IMR-90 (cell line): ENCODE data around the gene BCAP31. TPM values are rescaled to one million over a fixed set of nuclear protein-coding genes. Genes with fewer than 3 reads are reported as not detected.

Source experiments
- ATAC-seq: fragments of 200-7000 bp; cut with Tn5 transposase; 2 replicates; pipeline ENCODE4 v1.9.1; 2020; ENCODE audit warnings: low read depth, mild to moderate bottlenecking, moderate library complexity
- BruUV-seq: library from RNA; stranded (reverse); fragments of 400-500 nt; replicated peaks from 2 replicates; lab custom pipeline; 2021; lab: Mats Ljungman, UMichigan
- CTCF ChIA-PET: fragments of 300-600 bp; formaldehyde crosslinking; extraction: SDS; loops from one replicate; lab custom pipeline; 2021; ENCODE audit warnings: antibody characterized with exemption; lab: Yijun Ruan, JAX
- POLR2A ChIA-PET: fragments of 300-600 bp; sonication (Branson Sonifier 250); formaldehyde crosslinking; loops from one replicate; lab custom pipeline; 2022; ENCODE audit warnings: antibody characterized with exemption; ENCODE audit not compliant: unreplicated experiment; lab: Charles Lee
- DNase-seq: peaks from one replicate; pipeline ENCODE4 v3.0.0; 2013
- H2AFZ ChIP-seq: replicated peaks from 2 replicates; pipeline ENCODE3; 2013; ENCODE audit warnings: low read length, mild to moderate bottlenecking; ENCODE audit not compliant: poor library complexity
- H2AK5ac ChIP-seq: 2 replicates; pipeline ENCODE4 v1.6.1; 2013; ENCODE audit warnings: low read depth, low read length, inconsistent platforms
- H2AK9ac ChIP-seq: replicated peaks from 2 replicates; pipeline ENCODE3; 2013; ENCODE audit warnings: mild to moderate bottlenecking, low read depth, low read length, moderate library complexity; ENCODE audit not compliant: poor library complexity
- H2BK120ac ChIP-seq: 2 replicates; pipeline ENCODE4 v1.6.1; 2013; ENCODE audit warnings: low read depth, low read length, inconsistent platforms
- H2BK15ac ChIP-seq: 3 replicates; pipeline ENCODE4 v1.6.1; 2013; ENCODE audit warnings: low read depth, low read length, inconsistent platforms
- H2BK20ac ChIP-seq: 2 replicates; pipeline ENCODE4 v1.6.1; 2013; ENCODE audit warnings: low read depth, mild to moderate bottlenecking, inconsistent platforms, low read length, moderate library complexity
- H2BK5ac ChIP-seq: 2 replicates; pipeline ENCODE4 v1.6.1; 2013; ENCODE audit warnings: mild to moderate bottlenecking, low read depth, low read length, inconsistent platforms; ENCODE audit not compliant: poor library complexity, severe bottlenecking
- H3K14ac ChIP-seq: replicated peaks from 2 replicates; pipeline ENCODE4 v1.6.1; 2013; ENCODE audit warnings: low read depth, low read length, inconsistent platforms
- H3K18ac ChIP-seq: 2 replicates; pipeline ENCODE4 v1.6.1; 2013; ENCODE audit warnings: low read depth, low read length, control low read depth
- H3K23ac ChIP-seq: 2 replicates; pipeline ENCODE4 v1.6.1; 2013; ENCODE audit warnings: low read depth, low read length, inconsistent platforms
- H3K27ac ChIP-seq: 2 replicates; pipeline ENCODE4 v1.5.1; 2013; ENCODE audit warnings: mild to moderate bottlenecking, control low read depth, low read length; ENCODE audit not compliant: insufficient read depth
- H3K27me3 ChIP-seq: 2 replicates; pipeline ENCODE4 v1.6.1; 2013; ENCODE audit warnings: low read length; ENCODE audit not compliant: control insufficient read depth, insufficient read depth
- H3K36me3 ChIP-seq: 2 replicates; pipeline ENCODE4 v1.6.1; 2013; ENCODE audit warnings: low read length, mixed read lengths; ENCODE audit not compliant: control insufficient read depth, insufficient read depth
- H3K4ac ChIP-seq: 2 replicates; pipeline ENCODE4 v1.6.1; 2013; ENCODE audit warnings: low read depth, low read length, inconsistent platforms
- H3K4me1 ChIP-seq: 2 replicates; pipeline ENCODE4 v1.6.1; 2013; ENCODE audit warnings: low read length, mixed read lengths; ENCODE audit not compliant: control insufficient read depth, insufficient read depth
- H3K4me2 ChIP-seq: 2 replicates; pipeline ENCODE4 v1.6.1; 2013; ENCODE audit warnings: low read depth, mild to moderate bottlenecking, control low read depth, low read length, moderate library complexity
- H3K4me3 ChIP-seq: 2 replicates; pipeline ENCODE4 v1.5.1; 2013; ENCODE audit warnings: low read depth, mild to moderate bottlenecking, control low read depth, low read length, moderate library complexity; ENCODE audit not compliant: insufficient read depth
- H3K56ac ChIP-seq: 2 replicates; pipeline ENCODE4 v1.6.1; 2013; ENCODE audit warnings: low read length, inconsistent platforms; ENCODE audit not compliant: insufficient read depth; ENCODE audit errors: extremely low read depth
- H3K79me1 ChIP-seq, 2 experiments: 2 replicates each; pipeline ENCODE4 v1.6.1; 2013; ENCODE audit warnings: low read length in 2 of 2, inconsistent platforms in 1 of 2, low read depth in 1 of 2
- H3K9ac ChIP-seq: 2 replicates; pipeline ENCODE4 v1.6.1; 2013; ENCODE audit warnings: low read depth, low read length, control low read depth
- H3K9me1 ChIP-seq: 2 replicates; pipeline ENCODE4 v1.6.1; 2013; ENCODE audit warnings: low read length, inconsistent platforms; ENCODE audit not compliant: insufficient read depth
- H3K9me3 ChIP-seq: 2 replicates; pipeline ENCODE4 v1.6.1; 2013; ENCODE audit warnings: low read length; ENCODE audit not compliant: control insufficient read depth, insufficient read depth
- H4K20me1 ChIP-seq: 2 replicates; pipeline ENCODE4 v1.6.1; 2013; ENCODE audit warnings: low read length, inconsistent platforms; ENCODE audit not compliant: insufficient read depth
- H4K5ac ChIP-seq: 2 replicates; pipeline ENCODE4 v1.6.1; 2013; ENCODE audit warnings: mild to moderate bottlenecking, low read depth, low read length, control low read depth
- H4K8ac ChIP-seq, 2 experiments: 2 replicates each; pipeline ENCODE4 v1.6.1; 2013; ENCODE audit warnings: low read depth in 2 of 2, low read length in 2 of 2, control low read depth in 1 of 2, inconsistent platforms in 1 of 2
- H4K91ac ChIP-seq: 2 replicates; pipeline ENCODE4 v1.6.1; 2013; ENCODE audit warnings: low read depth, low read length, inconsistent platforms; ENCODE audit not compliant: insufficient read depth
- BHLHE40 ChIP-seq: fragments of 150-350 bp; IDR thresholded peaks from 2 replicates; pipeline ENCODE4 v1.6.1; 2016; ENCODE audit warnings: mild to moderate bottlenecking, low read depth, low read length
- CHD1 ChIP-seq: IDR thresholded peaks from 2 replicates; pipeline ENCODE4 v1.6.1; 2012; ENCODE audit warnings: low read depth, low read length, improper control_type of control experiment
- MAFK ChIP-seq: IDR thresholded peaks from 2 replicates; pipeline ENCODE4 v1.6.1; 2012; ENCODE audit warnings: low read depth, low read length, improper control_type of control experiment
- POLR2A ChIP-seq: IDR thresholded peaks from 2 replicates; pipeline ENCODE4 v1.6.1; 2012; ENCODE audit warnings: mild to moderate bottlenecking, low read depth, low read length
- RAD21 ChIP-seq: IDR thresholded peaks from 2 replicates; pipeline ENCODE4 v1.6.1; 2012; ENCODE audit warnings: low read length, improper control_type of control experiment
- RCOR1 ChIP-seq: IDR thresholded peaks from 2 replicates; pipeline ENCODE4 v1.6.1; 2012; ENCODE audit warnings: mild to moderate bottlenecking, low read length, improper control_type of control experiment; ENCODE audit not compliant: insufficient replicate concordance
- RFX5 ChIP-seq: IDR thresholded peaks from 2 replicates; pipeline ENCODE4 v1.8.0; 2012; ENCODE audit warnings: low read depth, mild to moderate bottlenecking, low read length, moderate library complexity
- SMC3 ChIP-seq: fragments of 150-350 bp; IDR thresholded peaks from 2 replicates; pipeline ENCODE4 v1.6.1; 2016; ENCODE audit warnings: low read depth, mild to moderate bottlenecking, antibody characterized with exemption, low read length, moderate library complexity
- WGBS, 2 experiments: methylation state at CpG; one replicate each; pipeline versions ENCODE4 v1.1.5 to v1.1.7; 2013; ENCODE audit warnings: missing lambda C conversion rate in 2 of 2; ENCODE audit not compliant: insufficient read length in 1 of 2; ENCODE audit errors: extremely low coverage in 2 of 2; 5-methylcytosine and 5-hydroxymethylcytosine counted together
- dilution Hi-C: fragments of 300-500 bp; cut with HindIII; formaldehyde crosslinking; loops from one replicate; pipeline ENCODE4 v1.14.3; 2018; ENCODE audit warnings: low sequenced_read_pairs; ENCODE audit not compliant: unreplicated experiment
- in situ Hi-C: fragments of 300-500 bp; cut with MboI; formaldehyde crosslinking; loops from 3 replicates; pipeline ENCODE4 v1.14.3; 2019; ENCODE audit warnings: low sequenced_read_pairs, inconsistent platforms, mixed read lengths
- intact Hi-C: fragments of 100-400 bp; cut with micrococcal nuclease; formaldehyde crosslinking; loops from 2 replicates; pipeline ENCODE4 v1.10.0; 2022
- polyA plus RNA-seq, 3 experiments: library from polyadenylated mRNA; depleted of rRNA; stranded (reverse); fragments of >200 nt; gene quantifications; 2 replicates each; pipeline ENCODE4 v1.2.3, GENCODE V29; 2012; ENCODE audit warnings: low replicate concordance in 1 of 3
- total RNA-seq: library from RNA; depleted of rRNA; stranded (reverse); fragments of >200 nt; gene quantifications from 2 replicates; pipeline ENCODE4 v1.2.3, GENCODE V29; 2012
- TF ChIP-seq, protein P1 (sequence below): fragments of 150-350 bp; IDR thresholded peaks from 2 replicates; pipeline ENCODE4 v1.6.1; 2017; ENCODE audit warnings: mild to moderate bottlenecking, antibody characterized with exemption, low read length, low read depth
- TF ChIP-seq, protein P2 (sequence below): conservative IDR thresholded peaks from 2 replicates; pipeline ENCODE4 v1.5.1; 2012; ENCODE audit warnings: mild to moderate bottlenecking, low read depth, low read length, improper control_type of control experiment

BCAP31 gene
- total and polyA plus RNA-seq, 2 of the 4 experiments (the other 2 are of a cell fraction), result 125 to 244 TPM

DNA sequence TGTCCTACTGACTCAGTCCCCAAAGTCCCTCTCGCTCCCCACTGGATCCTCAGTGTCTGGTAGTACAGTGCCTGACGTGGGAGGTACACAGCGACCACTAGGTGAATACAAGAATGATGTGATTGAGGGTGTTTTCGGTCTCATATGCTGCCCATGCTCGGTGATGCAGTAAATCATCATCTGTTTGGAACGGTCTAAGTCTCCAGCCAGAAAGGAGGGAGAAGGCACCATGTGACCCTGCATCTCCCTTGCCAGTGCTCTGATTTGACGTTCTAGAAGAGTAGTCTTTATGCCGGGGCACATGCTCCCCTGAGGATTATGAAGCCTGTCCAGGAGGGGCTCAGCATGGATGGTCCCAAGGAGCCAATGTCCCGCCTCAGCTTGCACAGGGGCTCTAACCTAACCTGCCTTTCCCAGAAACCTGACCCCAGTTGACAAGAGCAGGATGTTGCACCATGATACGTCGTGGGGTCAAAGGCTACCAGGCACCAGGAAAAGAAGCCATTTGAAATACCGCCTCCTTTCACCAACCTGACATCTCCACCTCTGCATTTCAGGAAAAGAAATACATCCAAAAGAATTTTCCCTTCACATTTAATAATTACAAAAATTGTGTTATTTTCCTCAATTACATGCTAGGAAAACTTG lies 26.1 kb upstream of the BCAP31 start:
- Histone ChIP-seq H3K9ac (no peak overlapping the region), H4K91ac (no peak overlapping the region), H3K9me3 (no peaks in the 10 kb centered on the region; the same call in 1 of the 2 replicates), H2BK20ac (no peak overlapping the region), H3K18ac (no peak overlapping the region), H3K27me3 (peaks cover 2% of the 10 kb centered on the region; the same call in 1 of the 2 replicates), H3K36me3 (no peaks in the 10 kb centered on the region), H2AK5ac (no peak overlapping the region), H2AK9ac (no peak overlapping the region), H3K4me3 (no peak overlapping the region), H4K20me1 (no peaks in the 10 kb centered on the region), H3K4me2 (no peak overlapping the region), H3K27ac (no peak overlapping the region), H3K79me1 (no peaks in the 10 kb centered on the region), H3K14ac (no peak overlapping the region), H3K23ac (no peak overlapping the region), H3K56ac (no peak overlapping the region), H3K4ac (no peak overlapping the region), H3K4me1 (no peaks in the 10 kb centered on the region), H4K5ac (no peak overlapping the region), H2AFZ (no peak overlapping the region), H4K8ac (no peak overlapping the region), H2BK5ac (no peak overlapping the region), H2BK15ac (no peak overlapping the region), H3K9me1 (no peaks in the 10 kb centered on the region), H2BK120ac (no peak overlapping the region)
- CTCF ChIA-PET, result interaction anchor here (0.6 kb wide), 1 partner anchor 10 kb away, joined by 4 read pairs; no protein-coding TSS in a partner anchor
- ATAC-seq (no peak), DNase-seq (no peak)
- 73% methylated on average over 4 of the region's 12 CpGs; no CpG with 5 or more reads in 1 of the 2 experiments for WGBS, 2 experiments
- POLR2A ChIA-PET, result no interaction called here
- TF ChIP-seq, protein P1, sequence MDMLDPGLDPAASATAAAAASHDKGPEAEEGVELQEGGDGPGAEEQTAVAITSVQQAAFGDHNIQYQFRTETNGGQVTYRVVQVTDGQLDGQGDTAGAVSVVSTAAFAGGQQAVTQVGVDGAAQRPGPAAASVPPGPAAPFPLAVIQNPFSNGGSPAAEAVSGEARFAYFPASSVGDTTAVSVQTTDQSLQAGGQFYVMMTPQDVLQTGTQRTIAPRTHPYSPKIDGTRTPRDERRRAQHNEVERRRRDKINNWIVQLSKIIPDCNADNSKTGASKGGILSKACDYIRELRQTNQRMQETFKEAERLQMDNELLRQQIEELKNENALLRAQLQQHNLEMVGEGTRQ, result no peak
- TF ChIP-seq CHD1 (no peak), RAD21 (no peak), RFX5 (no peak), SMC3 (no peak), MAFK (no peak), RCOR1 (no peak), BHLHE40 (no peak), POLR2A (no peak)
- TF ChIP-seq, protein P2, sequence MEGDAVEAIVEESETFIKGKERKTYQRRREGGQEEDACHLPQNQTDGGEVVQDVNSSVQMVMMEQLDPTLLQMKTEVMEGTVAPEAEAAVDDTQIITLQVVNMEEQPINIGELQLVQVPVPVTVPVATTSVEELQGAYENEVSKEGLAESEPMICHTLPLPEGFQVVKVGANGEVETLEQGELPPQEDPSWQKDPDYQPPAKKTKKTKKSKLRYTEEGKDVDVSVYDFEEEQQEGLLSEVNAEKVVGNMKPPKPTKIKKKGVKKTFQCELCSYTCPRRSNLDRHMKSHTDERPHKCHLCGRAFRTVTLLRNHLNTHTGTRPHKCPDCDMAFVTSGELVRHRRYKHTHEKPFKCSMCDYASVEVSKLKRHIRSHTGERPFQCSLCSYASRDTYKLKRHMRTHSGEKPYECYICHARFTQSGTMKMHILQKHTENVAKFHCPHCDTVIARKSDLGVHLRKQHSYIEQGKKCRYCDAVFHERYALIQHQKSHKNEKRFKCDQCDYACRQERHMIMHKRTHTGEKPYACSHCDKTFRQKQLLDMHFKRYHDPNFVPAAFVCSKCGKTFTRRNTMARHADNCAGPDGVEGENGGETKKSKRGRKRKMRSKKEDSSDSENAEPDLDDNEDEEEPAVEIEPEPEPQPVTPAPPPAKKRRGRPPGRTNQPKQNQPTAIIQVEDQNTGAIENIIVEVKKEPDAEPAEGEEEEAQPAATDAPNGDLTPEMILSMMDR, result no peak
- in situ Hi-C loops, result no loop called here
- dilution Hi-C loops, result no loop called here
- intact Hi-C loops, result no loop called here
- BruUV-seq, result no TSS peak
